Measurements from ENCODE around the gene DDX39A.

DNA sequence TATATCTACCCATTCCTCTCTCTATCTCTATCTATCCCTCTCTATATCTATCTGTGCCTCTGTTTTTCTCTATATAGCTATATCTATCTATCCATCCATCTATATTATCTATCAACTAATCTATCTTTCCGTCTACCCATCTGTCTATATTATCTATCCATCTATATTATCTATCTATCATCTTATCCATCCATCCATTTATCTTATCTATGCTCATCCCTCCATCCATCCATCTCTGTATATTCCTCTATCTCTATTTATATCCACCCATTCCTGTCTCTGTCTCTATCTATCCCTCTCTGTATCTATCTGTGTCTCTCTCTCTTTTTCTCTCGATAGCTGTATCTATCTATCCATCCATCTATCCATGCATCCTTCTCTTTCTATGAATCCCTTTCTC, 41.8 kb upstream of the DDX39A start:
- TF ChIP-seq CTCF (IDR thresholded peaks at IDR 0.05) (no peak), POLR2AphosphoS5 (IDR thresholded peaks at IDR 0.05; ENCODE audit: insufficient read depth in 1 of 2, low read depth in 1 of 2) (no peak)

Data from vagina (tissue), 2 donors.